SU-DHL-6 (cell line): ENCODE results near the gene POU5F1.
A peak's percentile ranks its signal among the peaks of the same experiment; 100 is the strongest.
"Not testable (repeated sequence)": the region's sequence is repeated elsewhere in the genome, so short reads cannot be mapped to it uniquely, and the experiment has no call there.

ENCODE experiments used
- H2AFZ ChIP-seq: fragments of 200-600 bp; sonication (generic); 2 replicates; pipeline ENCODE4 v1.6.1; 2014; ENCODE audit warnings: low read depth, mild to moderate bottlenecking, moderate library complexity, mixed read lengths, antibody characterized with exemption, low read length; ENCODE audit not compliant: severe bottlenecking
- H3F3A ChIP-seq: fragments of 200-600 bp; shearing (Covaris generic); 2 replicates; pipeline ENCODE4 v1.6.0; 2016; ENCODE audit warnings: antibody characterized with exemption, mild to moderate bottlenecking; ENCODE audit not compliant: insufficient read depth
- H3K27ac ChIP-seq: fragments of 200-600 bp; sonication (generic); 2 replicates; pipeline ENCODE4 v1.5.1; 2016; ENCODE audit warnings: low read depth, mild to moderate bottlenecking, low read length, moderate library complexity, mixed read lengths
- H3K27me3 ChIP-seq: fragments of 200-600 bp; sonication (generic), shearing (Covaris generic); 2 replicates; pipeline ENCODE4 v1.6.0; 2014; ENCODE audit warnings: mild to moderate bottlenecking, low read length
- H3K36me3 ChIP-seq: fragments of 200-600 bp; sonication (generic); 2 replicates; pipeline ENCODE4 v1.6.1; 2014; ENCODE audit warnings: mild to moderate bottlenecking, low read length, mixed read lengths
- H3K4me2 ChIP-seq: fragments of 300-600, 200-600 bp; shearing (Covaris generic), sonication (generic); 2 replicates; pipeline ENCODE4 v1.6.0; 2014; ENCODE audit warnings: low read length, low read depth, mild to moderate bottlenecking; ENCODE audit not compliant: poor library complexity, severe bottlenecking
- H3K4me3 ChIP-seq: fragments of 200-600 bp; sonication (generic); 2 replicates; pipeline ENCODE4 v1.5.1; 2014; ENCODE audit warnings: antibody characterized with exemption, low read length, mild to moderate bottlenecking, mixed read lengths; ENCODE audit not compliant: insufficient read depth, poor library complexity, severe bottlenecking
- H3K79me2 ChIP-seq: fragments of 200-600 bp; sonication (generic); 2 replicates; pipeline ENCODE4 v1.6.1; 2014; ENCODE audit warnings: mild to moderate bottlenecking, low read length, moderate library complexity; ENCODE audit not compliant: insufficient read depth
- H3K9ac ChIP-seq: fragments of 200-600 bp; sonication (generic); 2 replicates; pipeline ENCODE4 v1.7.0; 2014; ENCODE audit warnings: mild to moderate bottlenecking, low read length
- H3K9me2 ChIP-seq: fragments of 200-600 bp; sonication (generic); replicated peaks from 2 replicates; pipeline ENCODE4 v1.6.1; 2014; ENCODE audit warnings: low read length; ENCODE audit not compliant: insufficient read depth
- H3K9me3 ChIP-seq: fragments of 200-600 bp; sonication (generic); 2 replicates; pipeline ENCODE4 v1.6.1; 2014; ENCODE audit warnings: low read length, mixed read lengths; ENCODE audit not compliant: insufficient read depth
- H4K20me1 ChIP-seq: fragments of 200-600 bp; sonication (generic); 2 replicates; pipeline ENCODE4 v1.6.1; 2014; ENCODE audit warnings: low read depth, mild to moderate bottlenecking, antibody characterized with exemption, low read length, moderate library complexity, mixed read lengths
- EZH2phosphoT487 ChIP-seq: fragments of 200-600 bp; sonication (generic), shearing (Covaris generic); conservative IDR thresholded peaks from 2 replicates; pipeline ENCODE4 v1.6.1; 2018; ENCODE audit warnings: mild to moderate bottlenecking, antibody characterized with exemption, low read length, moderate library complexity, mixed read lengths
- TF ChIP-seq, protein P1 (sequence below): fragments of 200-600 bp; sonication (generic); IDR thresholded peaks from one replicate; pipeline ENCODE4 v1.5.1; 2017; ENCODE audit warnings: antibody characterized with exemption, mild to moderate bottlenecking, low read length, moderate library complexity; ENCODE audit not compliant: insufficient read depth, poor library complexity, severe bottlenecking

POU5F1 gene

DNA sequence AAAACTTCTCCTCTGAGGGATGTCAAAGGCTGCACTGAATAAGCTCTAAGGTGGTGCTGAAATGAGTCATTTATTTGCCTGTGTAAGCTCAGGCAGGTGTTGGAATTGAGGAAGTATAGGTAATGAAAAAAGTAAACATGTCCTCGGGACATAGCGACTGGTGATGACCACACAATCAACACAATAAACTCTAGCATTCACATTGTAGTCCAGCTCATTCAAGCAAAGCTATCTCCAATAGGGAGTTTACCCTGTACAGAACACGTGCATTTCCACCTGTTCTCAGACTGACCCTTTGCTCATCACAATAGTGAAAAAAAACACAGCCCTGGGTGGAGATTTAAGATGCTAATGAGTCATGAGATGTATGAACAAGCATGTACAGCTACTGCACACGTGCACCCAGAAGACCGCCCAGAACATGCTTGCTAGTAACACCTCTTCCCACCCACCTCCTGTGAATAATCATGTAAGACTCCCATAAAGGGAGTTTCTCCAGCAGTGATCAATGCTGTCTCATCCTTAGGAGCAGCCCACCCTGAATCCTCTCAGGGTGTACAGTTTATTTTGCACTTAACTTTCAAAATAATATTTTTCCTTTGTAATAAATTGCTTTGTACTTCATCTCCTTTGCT lies 33.0 kb upstream of the POU5F1 start:
- no peaks in the 10 kb centered on the region for H4K20me1 ChIP-seq
- no peaks in the 10 kb centered on the region for H3K9me3 ChIP-seq
- H3K4me3 ChIP-seq, result peak overlapping the region; percentile 44
- H3K36me3 ChIP-seq, result peaks cover 8% of the 10 kb centered on the region
- H3K9me2 ChIP-seq, result no peaks in the 10 kb centered on the region
- H3K4me2 ChIP-seq, result peak overlapping the region; percentile 73
- H3F3A ChIP-seq, result peaks cover 32% of the 10 kb centered on the region
- H3K9ac ChIP-seq, result peak overlapping the region; percentile 34
- H3K27me3 ChIP-seq, result no peaks in the 10 kb centered on the region
- H3K79me2 ChIP-seq, result peaks cover 26% of the 10 kb centered on the region
- H3K27ac ChIP-seq, result peak overlapping the region; percentile 90
- H2AFZ ChIP-seq, result no peak overlapping the region
- TF ChIP-seq, protein P1, sequence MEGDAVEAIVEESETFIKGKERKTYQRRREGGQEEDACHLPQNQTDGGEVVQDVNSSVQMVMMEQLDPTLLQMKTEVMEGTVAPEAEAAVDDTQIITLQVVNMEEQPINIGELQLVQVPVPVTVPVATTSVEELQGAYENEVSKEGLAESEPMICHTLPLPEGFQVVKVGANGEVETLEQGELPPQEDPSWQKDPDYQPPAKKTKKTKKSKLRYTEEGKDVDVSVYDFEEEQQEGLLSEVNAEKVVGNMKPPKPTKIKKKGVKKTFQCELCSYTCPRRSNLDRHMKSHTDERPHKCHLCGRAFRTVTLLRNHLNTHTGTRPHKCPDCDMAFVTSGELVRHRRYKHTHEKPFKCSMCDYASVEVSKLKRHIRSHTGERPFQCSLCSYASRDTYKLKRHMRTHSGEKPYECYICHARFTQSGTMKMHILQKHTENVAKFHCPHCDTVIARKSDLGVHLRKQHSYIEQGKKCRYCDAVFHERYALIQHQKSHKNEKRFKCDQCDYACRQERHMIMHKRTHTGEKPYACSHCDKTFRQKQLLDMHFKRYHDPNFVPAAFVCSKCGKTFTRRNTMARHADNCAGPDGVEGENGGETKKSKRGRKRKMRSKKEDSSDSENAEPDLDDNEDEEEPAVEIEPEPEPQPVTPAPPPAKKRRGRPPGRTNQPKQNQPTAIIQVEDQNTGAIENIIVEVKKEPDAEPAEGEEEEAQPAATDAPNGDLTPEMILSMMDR, result no peak
- no peak for TF ChIP-seq EZH2phosphoT487

- H3K27ac ChIP-seq, result peak overlapping the region; percentile 90
- H3K4me2 ChIP-seq, result peak overlapping the region; percentile 73
These were observed 32.0 kb upstream of the POU5F1 start for GRCh38 chr6:31202259-31203166.

DNA sequence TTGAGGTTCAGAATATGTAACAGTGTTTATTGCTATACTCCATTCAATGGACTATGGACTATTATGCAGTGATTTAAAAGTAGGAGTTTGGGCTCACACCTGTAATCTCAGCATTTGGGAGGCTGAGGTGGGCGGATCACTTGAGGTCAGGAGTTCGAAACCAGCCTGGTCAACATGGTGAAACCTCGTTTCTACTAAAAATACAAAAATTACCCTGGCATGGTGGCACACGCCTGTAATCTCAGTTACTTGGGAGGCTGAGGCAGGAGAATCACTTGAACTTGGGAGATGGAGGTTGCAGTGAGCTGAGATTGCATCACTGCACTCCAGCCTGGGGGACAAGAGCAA lies 28.6 kb upstream of the POU5F1 start:
- Histone ChIP-seq H3K9ac (peak overlapping the region; percentile 87), H3F3A (peaks cover 41% of the 10 kb centered on the region), H3K79me2 (peaks cover 46% of the 10 kb centered on the region), H3K4me2 (peak overlapping the region; percentile 68), H3K4me3 (peak overlapping the region; percentile 94), H3K27ac (peak overlapping the region; percentile 91; the same call in 1 of the 2 replicates)
- not testable (repeated sequence) for H4K20me1 ChIP-seq, H3K27me3 ChIP-seq, H3K9me3 ChIP-seq, H2AFZ ChIP-seq, H3K36me3 ChIP-seq, H3K9me2 ChIP-seq

More at GRCh38 chr6:31202259-31203166, 32.0 kb upstream of the POU5F1 start:
- Histone ChIP-seq H2AFZ (no peak overlapping the region), H3K79me2 (peaks cover 30% of the 10 kb centered on the region), H3K4me3 (peak overlapping the region; percentile 44), H3K36me3 (peaks cover 8% of the 10 kb centered on the region), H3F3A (peaks cover 32% of the 10 kb centered on the region), H4K20me1 (no peaks in the 10 kb centered on the region), H3K9ac (peak overlapping the region; percentile 34), H3K27me3 (no peaks in the 10 kb centered on the region), H3K9me3 (no peaks in the 10 kb centered on the region), H3K9me2 (no peaks in the 10 kb centered on the region)
- TF ChIP-seq, protein P1, result no peak
- TF ChIP-seq EZH2phosphoT487, result no peak
